Stimulated activated CD4-positive, alpha-beta T cell treated with anti-CD3 and anti-CD28 coated beads, Interleukin-2, amount 100 ng/mL, for 4 hours (primary cell): ENCODE data around the gene VGLL1.

Experiments used
- DNase-seq: peaks from one replicate; pipeline ENCODE4 v3.0.0-alpha.2; 2020; ENCODE audit warnings: low read depth

VGLL1 gene, protein sequence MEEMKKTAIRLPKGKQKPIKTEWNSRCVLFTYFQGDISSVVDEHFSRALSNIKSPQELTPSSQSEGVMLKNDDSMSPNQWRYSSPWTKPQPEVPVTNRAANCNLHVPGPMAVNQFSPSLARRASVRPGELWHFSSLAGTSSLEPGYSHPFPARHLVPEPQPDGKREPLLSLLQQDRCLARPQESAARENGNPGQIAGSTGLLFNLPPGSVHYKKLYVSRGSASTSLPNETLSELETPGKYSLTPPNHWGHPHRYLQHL

DNA sequence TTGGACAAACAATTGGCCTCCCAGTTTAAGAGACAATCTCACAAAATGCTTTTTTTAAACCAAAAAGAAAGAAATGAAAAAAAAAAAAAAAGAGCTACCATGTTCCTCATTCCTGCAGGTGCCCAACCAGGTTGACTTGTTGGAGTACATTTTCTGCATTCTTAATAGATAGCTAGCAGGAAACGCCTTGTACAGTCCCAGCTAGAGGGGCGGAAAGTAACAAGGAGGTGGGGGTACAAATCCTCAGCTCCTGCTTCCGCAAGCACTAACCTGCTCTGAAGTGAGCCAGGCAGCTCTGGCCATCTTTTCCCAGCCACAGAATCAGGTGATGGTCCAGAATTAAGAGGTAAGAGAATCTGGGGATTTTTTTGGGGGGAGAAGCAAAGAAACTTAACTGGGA lies at the start of gene VGLL1:
VGLL1 (plus strand) TSS at position 265 of the 400 bp plus-strand sequence. CDS start 3,806 bp downstream, outside the sequence.
- DNase-seq, result no peak

DNA sequence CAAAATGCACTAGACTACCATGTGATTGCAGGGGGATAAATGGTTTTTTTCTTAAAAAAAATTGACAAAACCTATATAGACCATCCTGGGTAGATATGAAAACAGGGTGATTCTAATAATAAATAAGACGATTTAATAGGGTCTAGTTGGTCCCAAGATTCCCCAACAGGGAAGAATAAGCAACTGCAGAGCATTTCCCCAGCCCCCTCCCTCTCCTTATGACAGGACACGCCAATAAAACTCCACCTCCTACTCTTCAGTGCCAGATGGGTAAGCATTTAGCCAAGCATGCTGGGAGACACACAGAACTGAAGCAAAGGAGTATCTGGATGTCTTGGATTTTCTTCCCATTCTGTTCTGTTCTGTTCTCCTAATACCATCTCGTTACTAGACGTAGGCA lies 44.4 kb upstream of the VGLL1 start, which contains the start of gene BRS3:
BRS3 (plus strand) TSS at position 301 of the 400 bp plus-strand sequence. CDS start 168 bp downstream, outside the sequence.
- DNase-seq, result no peak

DNA sequence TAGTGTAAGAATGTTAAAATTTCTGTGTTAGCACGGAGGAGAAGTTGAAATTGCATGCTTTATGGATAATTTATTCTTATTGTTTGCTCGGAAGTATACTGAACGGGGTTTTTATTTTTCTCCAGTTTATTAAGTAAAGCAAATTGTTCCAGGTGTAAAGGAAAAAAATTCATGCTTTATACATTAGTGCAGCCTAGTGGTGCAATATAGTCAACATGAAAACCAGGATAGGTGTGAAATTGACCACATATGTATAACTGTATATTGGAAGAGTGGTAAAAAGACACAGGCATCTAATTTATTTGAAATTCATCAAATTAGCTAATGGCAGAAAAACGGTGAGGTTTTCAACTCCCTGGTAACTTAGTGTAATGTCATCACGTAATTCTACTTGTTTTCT lies 43.3 kb upstream of the VGLL1 start:
- no peak for DNase-seq

DNA sequence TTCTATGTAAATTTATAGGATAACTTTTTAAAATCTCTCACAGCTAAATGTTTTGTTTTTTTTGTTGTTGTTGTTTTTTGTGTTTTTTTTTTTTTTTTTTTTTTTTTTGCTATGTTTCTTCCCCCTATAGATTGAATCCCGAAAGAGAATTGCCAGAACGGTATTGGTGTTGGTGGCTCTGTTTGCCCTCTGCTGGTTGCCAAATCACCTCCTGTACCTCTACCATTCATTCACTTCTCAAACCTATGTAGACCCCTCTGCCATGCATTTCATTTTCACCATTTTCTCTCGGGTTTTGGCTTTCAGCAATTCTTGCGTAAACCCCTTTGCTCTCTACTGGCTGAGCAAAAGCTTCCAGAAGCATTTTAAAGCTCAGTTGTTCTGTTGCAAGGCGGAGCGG lies 40.2 kb upstream of the VGLL1 start:
- DNase-seq, result no peak

DNA sequence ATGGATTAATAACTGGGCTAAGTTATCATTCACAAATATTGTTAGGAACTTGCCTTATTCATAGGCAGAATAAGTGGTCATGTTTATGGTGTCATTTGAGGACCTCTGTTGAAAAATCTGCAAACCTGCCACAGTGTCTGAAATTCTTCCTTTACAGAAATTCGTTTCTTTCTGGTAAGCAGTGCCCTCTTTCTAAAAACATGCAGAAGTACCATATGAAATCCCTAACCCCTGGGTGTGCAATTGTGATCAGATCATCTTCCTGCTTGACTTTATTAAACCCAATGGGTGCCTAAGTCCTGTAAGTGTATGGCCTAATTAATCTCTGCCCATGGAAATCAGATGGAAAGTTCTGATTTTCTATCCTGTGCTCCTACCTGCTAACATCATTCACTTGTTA lies 39.0 kb upstream of the VGLL1 start:
- DNase-seq, result no peak

DNA sequence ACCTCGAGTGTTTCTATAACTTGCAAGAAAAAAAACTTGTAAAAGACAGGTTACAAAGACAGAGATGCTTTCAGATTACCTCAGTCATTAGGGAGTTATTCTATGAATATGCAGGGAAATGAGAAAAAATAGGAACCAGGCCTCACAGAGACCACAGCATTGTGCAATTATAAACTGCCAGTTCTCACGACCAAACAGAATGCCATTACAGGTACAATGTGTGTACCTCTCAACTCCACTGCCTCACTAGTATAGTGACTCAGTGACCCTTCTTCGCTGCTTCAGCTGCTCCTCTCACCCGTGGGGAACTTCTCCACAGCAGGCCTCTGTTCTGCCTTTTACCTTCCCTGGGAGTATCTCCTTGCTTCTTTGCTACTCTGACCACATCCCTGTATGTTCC lies 37.0 kb upstream of the VGLL1 start:
- DNase-seq, result no peak

DNA sequence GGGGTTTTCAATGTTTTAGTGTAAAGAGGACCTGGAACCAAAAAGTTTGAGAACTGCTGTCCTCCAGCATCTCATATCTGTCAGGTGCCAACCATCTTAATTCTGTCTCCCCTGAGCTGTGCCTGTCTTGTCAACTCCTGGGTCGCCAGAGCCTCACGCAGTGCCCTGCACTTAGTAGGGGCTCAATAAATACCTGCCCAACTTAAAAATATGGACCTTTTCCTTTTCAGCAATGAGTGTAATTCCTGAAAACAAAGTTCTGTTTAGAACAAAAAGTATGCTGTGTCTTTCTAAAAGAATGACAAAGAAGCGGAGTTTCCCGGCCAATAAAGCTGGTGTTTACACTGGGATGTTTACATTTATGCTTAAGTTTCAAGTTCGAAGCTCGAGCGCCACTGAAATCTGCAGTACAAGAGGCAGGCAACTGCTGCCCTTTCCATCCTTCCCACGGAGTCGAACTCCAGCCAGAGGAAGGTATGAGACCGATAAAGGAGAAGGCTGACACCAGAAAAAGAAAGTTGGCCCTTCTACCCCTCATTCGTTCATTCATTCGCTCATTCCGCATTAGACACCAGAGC lies 35.7 kb upstream of the VGLL1 start:
- DNase-seq, result no peak

DNA sequence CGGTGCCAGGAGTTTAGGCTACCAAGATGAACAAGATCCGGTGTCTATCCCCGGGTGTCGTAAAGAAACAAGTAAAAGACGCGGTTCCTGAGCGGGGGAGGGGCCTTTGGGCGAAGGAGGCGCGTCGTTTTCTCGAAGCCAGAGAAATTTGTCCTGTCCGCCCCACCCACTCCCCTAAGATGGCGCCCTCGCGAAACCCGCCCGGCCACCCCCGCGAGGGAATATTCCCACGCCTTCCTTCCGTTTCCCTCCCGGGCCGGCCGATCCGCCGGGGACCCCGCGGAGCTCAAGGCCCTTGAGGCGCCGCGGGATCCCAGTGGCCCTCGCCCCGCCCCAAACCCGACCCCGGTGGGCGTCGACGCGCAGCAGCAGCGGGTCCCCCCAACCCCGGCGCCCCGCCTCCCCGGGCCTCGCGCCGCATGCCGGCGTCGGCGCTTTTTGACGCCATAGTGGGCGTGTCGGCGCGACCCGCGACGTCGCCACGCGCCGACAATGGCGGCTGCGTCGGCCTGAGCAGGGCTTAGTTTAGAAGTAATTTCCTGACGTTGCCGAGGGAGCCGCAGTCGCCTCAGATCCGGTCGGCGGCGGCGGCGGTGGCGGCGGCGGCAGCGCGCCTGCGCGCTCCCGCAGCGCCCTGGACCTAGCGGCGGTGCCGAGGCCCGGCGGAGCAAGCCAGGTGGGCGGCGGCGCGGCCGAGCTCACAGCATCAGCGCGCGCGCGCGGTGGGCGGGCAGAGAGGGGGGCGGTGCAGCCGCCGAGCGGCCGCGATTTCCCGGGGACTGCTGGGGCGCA lies 35.1 kb upstream of the VGLL1 start:
- DNase-seq, result peak; percentile 78

DNA sequence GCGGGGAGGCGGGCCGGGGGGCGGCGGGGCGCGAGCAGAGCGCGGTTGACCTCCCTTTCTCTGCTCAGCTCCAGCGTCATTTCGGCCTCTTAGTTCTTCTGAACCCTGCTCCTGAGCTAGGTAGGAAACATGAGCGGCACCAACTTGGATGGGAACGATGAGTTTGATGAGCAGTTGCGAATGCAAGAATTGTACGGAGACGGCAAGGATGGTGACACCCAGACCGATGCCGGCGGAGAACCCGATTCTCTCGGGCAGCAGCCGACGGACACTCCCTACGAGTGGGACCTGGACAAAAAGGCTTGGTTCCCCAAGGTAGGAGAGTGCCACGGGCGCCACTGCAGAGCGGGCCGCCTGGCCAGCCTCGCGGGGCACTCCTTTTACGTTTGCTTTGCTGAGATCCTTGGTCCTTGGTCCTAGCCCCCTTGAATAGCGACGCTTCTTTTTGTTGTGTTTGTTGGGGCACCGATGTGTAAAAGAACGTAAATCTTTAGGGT lies 34.4 kb upstream of the VGLL1 start, which contains the start of gene HTATSF1:
HTATSF1 (plus strand) TSS at position 37 of the 497 bp plus-strand sequence; CDS start at position 130, 93 bp downstream.
- DNase-seq, result no peak

DNA sequence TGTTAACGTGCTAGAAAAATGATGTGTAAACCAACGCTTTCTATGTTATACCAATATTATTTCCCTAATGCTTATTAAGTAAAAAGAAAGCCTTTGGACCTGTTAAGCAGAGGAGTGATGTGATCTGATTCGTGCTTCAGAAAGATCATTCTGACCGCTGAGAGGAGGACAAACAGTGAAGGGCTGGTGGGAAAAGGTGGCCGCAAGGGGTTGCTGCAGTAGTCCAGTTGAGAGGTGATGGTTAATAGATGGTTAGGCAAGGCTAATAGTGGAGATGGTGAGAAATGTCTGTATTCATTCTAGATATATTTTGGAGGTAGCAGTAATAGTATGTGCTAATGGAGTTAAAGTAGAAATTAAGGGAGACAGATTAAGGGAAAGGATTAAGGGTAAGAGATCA lies 12.9 kb upstream of the VGLL1 start:
- DNase-seq, result no peak

DNA sequence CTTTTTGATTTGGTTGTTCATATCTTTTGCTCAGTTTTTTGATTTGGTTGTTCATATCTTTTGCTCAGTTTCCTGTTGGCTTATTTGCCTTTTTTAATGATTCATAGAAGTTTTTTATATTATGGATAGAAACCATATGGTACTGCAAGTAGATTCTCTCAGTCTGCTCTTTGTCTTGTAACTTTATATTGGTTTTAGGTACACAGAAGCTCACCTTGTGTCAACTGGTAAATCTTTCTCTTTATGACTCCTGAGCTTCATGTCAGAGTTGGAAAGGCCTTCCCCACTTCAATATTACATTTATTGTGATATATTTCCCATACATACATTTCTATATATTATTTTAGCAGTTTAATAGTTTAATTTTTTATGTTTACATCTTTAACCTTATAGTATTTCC lies 8.2 kb upstream of the VGLL1 start:
- DNase-seq, result no peak

DNA sequence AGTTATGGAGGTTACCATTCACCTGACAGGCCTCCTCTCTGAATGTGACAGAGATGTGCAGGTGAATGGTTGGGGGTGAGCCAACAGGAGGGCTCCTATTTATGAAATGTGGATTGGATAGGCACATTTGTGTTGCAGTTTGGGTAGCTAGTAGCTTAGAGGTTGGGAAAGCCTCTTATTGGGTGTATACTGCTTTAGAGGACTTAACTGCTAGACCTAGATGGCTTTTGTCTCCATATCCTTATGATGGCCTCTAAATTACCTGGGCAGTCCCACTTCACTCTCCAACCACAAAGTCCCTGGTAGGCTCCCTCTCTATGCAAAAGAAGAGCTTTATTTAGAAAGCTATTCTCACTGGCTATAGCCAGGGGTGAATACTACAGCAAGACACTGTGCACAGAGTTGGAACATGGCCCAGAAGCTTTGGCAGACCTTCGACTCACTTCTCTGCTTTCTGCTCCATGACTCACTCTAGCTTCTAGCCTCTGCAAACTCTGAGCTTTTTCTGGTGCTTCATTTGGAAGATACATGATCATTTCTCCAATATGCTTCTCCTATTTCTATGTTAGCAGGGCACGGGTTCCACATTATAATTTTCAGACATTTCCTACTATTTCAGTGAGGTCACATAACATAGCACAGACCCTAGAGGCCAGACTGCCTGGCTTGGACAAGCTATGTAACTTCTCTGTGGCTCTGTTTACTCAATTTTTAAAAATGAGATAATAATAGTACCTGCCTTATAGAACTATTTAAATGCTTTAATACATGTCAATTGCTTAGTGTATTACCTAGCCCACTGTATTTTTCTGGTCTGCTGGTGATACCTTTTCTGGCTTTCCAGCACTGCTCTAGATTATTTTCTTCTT lies 6.0 kb upstream of the VGLL1 start:
- DNase-seq, result no peak

DNA sequence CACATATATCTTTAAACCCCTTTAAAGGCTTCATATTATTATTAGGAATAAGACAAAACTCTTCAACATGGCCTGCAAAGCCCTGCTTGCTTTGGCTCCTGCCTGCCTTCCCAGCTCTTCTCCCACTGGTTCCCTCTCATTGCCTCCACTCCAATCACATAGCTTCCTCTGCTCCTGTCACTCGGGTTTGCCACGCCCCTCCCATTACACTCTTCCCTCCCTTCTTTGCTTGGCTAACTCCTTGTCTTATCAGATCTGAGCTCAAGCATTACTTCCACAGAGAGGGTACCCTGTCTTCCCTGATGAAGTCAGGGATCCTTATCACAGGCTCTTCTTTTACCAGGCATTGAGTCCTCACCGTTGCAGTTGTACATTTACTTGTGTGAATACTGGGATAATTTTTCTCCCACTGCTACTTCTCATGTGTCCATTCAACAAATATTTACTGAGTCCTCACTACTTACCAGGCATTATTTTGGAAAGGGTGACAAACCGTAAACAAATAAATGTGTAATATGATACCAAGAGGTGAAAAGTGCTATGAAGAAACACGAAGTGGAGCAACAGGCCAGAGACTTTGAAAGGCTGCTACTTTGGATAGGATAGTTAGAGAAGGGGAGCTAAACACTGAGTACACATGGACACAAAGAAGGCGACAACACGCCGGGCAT lies 3.2 kb upstream of the VGLL1 start:
- DNase-seq, result no peak

DNA sequence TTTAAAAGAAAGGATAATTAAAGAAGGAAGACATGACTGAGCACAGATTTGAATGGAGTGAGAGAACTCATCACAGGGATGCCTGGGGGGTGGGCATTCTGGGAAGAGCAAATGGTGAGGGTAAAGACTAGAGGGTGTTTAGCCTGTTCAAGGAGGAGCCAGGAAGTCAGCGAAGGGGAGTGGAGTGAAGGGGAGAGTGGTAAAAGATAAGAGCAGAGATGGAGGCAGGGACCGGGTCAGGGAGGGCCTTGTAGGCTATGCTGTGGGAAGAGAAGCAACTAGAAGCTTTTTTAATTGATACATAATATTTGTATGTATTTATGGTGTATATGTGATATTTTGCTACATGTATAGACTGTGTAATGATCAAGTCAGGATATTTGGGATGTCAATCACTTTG lies 2.2 kb upstream of the VGLL1 start:
- DNase-seq, result no peak

DNA sequence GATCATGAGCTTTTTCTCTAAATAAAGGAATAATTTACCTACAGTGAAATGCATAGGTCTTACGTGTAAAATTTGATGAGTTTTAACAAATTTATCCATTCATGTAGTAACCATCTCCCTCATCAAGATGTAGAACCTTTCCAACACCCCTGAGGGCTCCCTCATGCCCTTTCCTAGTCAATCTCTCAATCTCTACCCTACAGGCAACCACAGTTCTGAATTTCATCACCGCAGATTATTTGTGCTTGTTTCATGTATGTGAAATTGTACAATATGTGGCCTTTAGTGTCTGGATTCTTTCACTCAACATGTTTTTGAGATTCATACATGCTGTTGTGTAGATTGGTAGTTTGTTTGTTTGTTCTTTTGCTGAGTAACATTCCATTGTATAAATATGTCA lies 2.1 kb downstream of the VGLL1 start:
- no peak for DNase-seq

DNA sequence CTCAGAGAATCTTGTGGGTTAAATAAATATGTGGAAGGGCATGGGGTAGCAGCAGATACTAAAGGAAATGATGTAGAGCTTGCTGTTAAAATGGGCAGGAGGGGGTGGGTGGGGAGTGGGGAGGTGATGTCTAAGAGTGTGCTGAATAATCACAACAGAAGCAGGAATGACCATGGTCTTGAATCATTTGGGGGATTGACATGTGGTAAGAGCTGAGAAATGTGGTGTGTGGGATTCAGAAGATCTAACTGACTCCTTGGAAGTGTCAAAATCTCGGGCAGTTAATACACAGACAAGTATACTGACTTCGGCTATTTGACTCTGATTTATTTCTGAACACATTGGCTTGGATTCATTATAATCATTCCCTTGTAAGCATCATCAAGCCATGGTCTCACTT lies 6.8 kb downstream of the VGLL1 start:
- DNase-seq, result no peak

DNA sequence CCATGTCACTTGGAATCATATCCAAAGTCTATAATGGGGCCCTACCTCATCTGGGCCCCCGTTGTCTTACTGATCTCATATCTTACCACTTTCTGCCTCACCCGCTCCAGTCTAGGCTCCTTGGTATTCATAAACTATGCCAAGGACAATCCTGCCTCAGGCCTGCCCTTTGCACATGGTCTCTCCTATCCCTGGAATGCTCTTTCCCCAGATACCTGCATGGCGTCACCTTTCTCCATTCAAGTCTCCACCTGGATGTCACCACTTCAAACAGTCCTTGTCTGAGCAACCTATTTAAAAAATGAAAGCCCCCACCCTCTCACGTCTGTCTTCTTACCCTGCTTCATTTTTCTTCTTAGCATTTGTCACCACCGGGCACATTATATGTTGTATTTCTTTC lies 8.2 kb downstream of the VGLL1 start:
- DNase-seq, result no peak

DNA sequence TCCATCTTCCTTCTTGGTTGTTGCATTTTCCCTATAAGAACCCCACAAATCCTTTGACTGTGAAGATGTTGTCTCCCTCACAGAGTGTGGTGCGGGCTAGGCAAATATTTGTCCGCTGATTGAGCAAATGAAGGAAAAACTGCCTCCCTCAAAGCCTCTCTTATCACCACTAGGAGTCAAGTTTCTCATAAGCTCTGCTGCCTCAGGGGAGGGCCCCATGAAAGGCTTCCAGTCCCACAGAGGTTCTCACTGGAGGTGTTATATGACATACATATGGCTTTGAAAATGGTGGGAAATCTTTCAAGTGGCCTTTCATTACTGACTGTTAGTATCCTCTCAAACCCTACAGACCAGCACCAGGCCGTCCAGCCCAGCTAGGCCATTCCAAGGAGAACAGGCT lies 9.3 kb downstream of the VGLL1 start:
- DNase-seq, result no peak

DNA sequence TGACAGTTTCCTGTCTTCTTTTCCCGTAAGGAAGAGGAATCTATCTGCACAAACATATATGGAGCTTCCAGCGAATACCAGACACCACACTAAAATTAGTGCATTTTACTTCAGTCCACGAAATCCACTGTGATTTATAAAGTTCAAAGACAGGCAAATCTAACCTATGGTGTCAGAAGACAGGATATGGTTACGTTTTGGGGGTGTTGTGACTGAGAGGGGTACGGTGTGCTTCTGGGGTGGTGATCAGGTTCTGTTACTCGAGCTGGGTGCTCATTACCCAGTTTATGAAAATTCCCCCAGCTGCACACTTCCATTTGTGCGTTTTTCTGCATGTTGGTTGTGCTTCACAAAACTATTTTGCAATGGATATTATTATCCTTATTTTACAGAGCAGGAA lies 10.3 kb downstream of the VGLL1 start:
- no peak for DNase-seq

DNA sequence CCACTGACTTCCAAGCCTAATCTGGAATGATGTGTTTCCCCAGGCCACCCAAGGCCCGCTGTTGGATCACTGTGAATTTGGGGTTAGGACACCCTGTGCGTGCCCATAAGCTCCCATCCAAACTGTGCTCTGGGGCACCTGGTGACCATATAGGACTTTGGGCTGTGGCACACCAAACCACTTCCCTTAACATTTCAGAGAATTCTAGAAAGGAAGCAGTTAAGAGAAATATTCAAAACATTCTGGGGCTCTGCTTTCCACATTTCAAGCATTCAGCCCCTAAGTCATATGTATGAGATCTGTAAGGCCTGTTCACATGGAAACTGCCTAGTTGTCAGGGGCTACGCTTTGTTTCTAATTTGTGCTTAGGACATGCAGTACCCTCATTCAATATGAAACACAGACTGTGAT lies 14.4 kb downstream of the VGLL1 start:
- no peak for DNase-seq

DNA sequence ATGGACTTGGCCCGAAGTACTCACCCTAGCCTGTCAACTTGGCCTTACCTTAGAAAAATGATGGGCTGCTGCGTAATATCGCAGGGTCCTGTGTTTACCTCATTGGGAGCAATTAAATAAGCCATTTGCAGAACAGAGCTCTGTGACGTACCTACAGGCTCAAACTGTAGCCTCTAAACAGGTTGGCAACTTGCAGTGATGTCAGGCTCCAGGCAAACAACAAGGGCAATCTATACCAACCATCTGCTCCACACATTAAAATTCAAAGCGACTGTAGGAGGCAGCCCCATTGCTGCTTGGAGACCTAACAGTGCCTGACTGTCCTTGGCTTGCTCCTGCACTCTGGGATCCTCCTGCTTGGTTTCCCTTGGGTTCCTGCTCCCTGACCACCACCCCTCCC lies 17.2 kb downstream of the VGLL1 start:
- no peak for DNase-seq
